ENCODE results near the gene BAIAP2. TPM values are rescaled to one million over a fixed set of nuclear protein-coding genes. Genes with fewer than 3 reads are reported as not detected.

BAIAP2 gene
- total and polyA plus RNA-seq, 10 of the 15 experiments (the other 5 are each of a cell fraction or from before 2014, with no cell fraction given), result 0.15 to 1.2 (median 0.46) TPM; not detected in 2

DNA sequence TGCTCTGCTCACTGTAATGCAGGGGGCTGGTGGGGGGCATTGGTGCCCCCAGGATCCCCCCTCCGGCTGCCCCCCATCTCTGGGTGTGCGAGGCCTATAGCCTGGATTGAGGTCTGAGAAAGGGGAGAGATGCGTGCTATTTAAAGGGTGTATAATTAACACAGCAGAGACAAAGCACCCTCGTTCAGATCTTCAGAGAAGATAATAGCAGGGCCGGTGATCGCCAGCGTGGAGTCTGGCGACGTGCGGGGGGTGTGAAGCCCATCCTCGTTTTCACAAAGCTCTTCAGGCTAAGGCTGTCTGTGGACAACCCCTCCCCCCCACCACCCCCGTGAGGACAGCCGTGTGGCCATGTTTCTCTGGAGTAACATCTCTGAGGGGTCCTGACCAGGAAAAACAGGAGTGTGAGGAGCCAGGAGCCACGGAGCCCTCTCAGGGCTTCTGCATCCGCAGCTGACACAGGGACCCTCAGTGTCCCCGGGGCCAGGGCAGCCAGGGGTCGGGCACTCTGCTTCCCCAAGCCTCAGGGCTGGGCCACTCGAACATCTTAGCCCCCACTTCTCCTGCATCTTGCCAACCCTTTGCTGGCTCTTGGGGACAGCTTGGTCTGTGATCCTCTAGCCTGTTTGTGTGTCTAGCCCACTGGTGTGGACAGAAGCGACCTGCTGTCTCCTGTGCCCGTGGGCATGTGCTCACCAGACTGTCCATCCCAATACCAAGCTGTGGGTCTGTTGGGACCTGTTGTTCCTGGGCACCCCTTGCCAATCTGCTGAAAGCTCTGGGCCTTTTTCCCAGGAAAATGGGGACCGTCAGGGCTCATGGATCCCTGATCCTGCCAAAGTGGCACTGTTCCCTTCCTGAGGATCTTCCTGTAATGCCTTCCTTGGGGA is 58.9 kb downstream of the BAIAP2 start:
- in situ Hi-C loops (cut with MboI) (loop anchor here (10.0 kb wide), 1 partner anchor 69 kb away; no protein-coding TSS in a partner anchor), intact Hi-C loops (cut with micrococcal nuclease; ENCODE audit: unreplicated experiment) (no loop called here)
- no peak overlapping the region for H3K9ac ChIP-seq (ENCODE audit: control insufficient read depth, insufficient read depth, low read length)
- peaks cover 0 to 7% of the 10 kb centered on the region in 2 experiments; a peak in 2 of 4 replicates for H3K27me3 ChIP-seq (replicated peaks in 1 of 2; ENCODE audit: control insufficient read depth in 2 of 2, insufficient read depth in 2 of 2, low read length in 1 of 2)
- TF ChIP-seq IRF4 (IDR thresholded peaks at IDR 0.05; ENCODE audit: low read depth, low read length), result no peak
- TF ChIP-seq RFX5 (IDR thresholded peaks at IDR 0.05; ENCODE audit: low read depth, low read length), result no peak
- TF ChIP-seq, protein P1, sequence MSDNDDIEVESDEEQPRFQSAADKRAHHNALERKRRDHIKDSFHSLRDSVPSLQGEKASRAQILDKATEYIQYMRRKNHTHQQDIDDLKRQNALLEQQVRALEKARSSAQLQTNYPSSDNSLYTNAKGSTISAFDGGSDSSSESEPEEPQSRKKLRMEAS (IDR thresholded peaks at IDR 0.05; ENCODE audit: low read depth, low read length), result no peak
- TF ChIP-seq, protein P2, sequence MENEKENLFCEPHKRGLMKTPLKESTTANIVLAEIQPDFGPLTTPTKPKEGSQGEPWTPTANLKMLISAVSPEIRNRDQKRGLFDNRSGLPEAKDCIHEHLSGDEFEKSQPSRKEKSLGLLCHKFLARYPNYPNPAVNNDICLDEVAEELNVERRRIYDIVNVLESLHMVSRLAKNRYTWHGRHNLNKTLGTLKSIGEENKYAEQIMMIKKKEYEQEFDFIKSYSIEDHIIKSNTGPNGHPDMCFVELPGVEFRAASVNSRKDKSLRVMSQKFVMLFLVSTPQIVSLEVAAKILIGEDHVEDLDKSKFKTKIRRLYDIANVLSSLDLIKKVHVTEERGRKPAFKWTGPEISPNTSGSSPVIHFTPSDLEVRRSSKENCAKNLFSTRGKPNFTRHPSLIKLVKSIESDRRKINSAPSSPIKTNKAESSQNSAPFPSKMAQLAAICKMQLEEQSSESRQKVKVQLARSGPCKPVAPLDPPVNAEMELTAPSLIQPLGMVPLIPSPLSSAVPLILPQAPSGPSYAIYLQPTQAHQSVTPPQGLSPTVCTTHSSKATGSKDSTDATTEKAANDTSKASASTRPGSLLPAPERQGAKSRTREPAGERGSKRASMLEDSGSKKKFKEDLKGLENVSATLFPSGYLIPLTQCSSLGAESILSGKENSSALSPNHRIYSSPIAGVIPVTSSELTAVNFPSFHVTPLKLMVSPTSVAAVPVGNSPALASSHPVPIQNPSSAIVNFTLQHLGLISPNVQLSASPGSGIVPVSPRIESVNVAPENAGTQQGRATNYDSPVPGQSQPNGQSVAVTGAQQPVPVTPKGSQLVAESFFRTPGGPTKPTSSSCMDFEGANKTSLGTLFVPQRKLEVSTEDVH (IDR thresholded peaks at IDR 0.05; ENCODE audit: low read depth, partially characterized antibody), result no peak
- TF ChIP-seq CREM (IDR thresholded peaks at IDR 0.05; ENCODE audit: low read depth), result no peak
- TF ChIP-seq DPF2 (IDR thresholded peaks at IDR 0.05), result no peak
- no peak for TF ChIP-seq BHLHE40 (IDR thresholded peaks at IDR 0.05; ENCODE audit: borderline replicate concordance in 1 of 2, low read depth in 2 of 2, low read length in 1 of 2)
- TF ChIP-seq ETV6 (conservative IDR thresholded peaks at IDR 0.05 in 1 of 2, IDR thresholded peaks at IDR 0.05 in 1 of 2; ENCODE audit: borderline replicate concordance in 1 of 2, low read depth in 1 of 2), result no peak
- TF ChIP-seq RCOR1 (conservative IDR thresholded peaks at IDR 0.05; ENCODE audit: low read depth, low read length), result no peak
- TF ChIP-seq ZNF274 (IDR thresholded peaks at IDR 0.05; ENCODE audit: insufficient read depth, insufficient read length), result no peak
- TF ChIP-seq, protein P3, sequence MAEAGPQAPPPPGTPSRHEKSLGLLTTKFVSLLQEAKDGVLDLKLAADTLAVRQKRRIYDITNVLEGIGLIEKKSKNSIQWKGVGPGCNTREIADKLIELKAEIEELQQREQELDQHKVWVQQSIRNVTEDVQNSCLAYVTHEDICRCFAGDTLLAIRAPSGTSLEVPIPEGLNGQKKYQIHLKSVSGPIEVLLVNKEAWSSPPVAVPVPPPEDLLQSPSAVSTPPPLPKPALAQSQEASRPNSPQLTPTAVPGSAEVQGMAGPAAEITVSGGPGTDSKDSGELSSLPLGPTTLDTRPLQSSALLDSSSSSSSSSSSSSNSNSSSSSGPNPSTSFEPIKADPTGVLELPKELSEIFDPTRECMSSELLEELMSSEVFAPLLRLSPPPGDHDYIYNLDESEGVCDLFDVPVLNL (IDR thresholded peaks at IDR 0.05; ENCODE audit: low read depth, low read length), result no peak
- no peak for TF ChIP-seq YY1 (IDR thresholded peaks at IDR 0.05; ENCODE audit: low read depth, low read length)
- no peak for TF ChIP-seq NR2C1 (IDR thresholded peaks at IDR 0.05)
- no peak overlapping the region for H3K4me3 ChIP-seq
- H3K27ac ChIP-seq (ENCODE audit: control insufficient read depth, insufficient read depth), result no peak overlapping the region
- H3K79me2 ChIP-seq (ENCODE audit: control insufficient read depth, insufficient read depth, low read length), result no peaks in the 10 kb centered on the region
- POLR2A ChIA-PET, result no interaction called here
- ATAC-seq, result no peak
- no TSS peak for BruUV-seq (replicated peaks)
- FAIRE-seq, result no peak
- peaks cover 11% of the 10 kb centered on the region for H3K4me1 ChIP-seq (ENCODE audit: control insufficient read depth, insufficient read depth, low read length)
- no peak overlapping the region for H2AFZ ChIP-seq (ENCODE audit: control insufficient read depth, low read depth, low read length)
- no peak overlapping the region for H3K4me2 ChIP-seq (ENCODE audit: control insufficient read depth, insufficient read depth)
- no peaks in the 10 kb centered on the region for H3K36me3 ChIP-seq (ENCODE audit: control insufficient read depth in 2 of 2, insufficient read depth in 2 of 2, low read length in 1 of 2)
- RAD21 ChIA-PET (ENCODE audit: unreplicated experiment), result interaction anchor here (1.4 kb wide), 1 partner anchor 66 kb away, joined by 3 read pairs; no protein-coding TSS in a partner anchor
- DNase-seq (ENCODE audit: low read depth, low spot score), result no peak
- H4K20me1 ChIP-seq (ENCODE audit: control insufficient read depth, insufficient read depth), result no peaks in the 10 kb centered on the region
- H3K9me3 ChIP-seq (replicated peaks; ENCODE audit: control insufficient read depth, insufficient read depth, low read length), result no peaks in the 10 kb centered on the region
- CTCF ChIA-PET, result interaction anchor here (0.6 to 1.4 kb wide), 3 partner anchors 68 to 79 kb away, joined by 3 to 5 read pairs (median 5); no protein-coding TSS in a partner anchor
- WGBS (ENCODE audit: insufficient coverage, insufficient replicate concordance, low lambda C conversion rate, missing lambda C conversion rate), result 35% methylated on average over 21 of the region's 21 CpGs
- SMC1A ChIA-PET (ENCODE audit: uncharacterized antibody, unreplicated experiment), result no interaction called here
